Small intestine (tissue), 7 donors: Measurements from ENCODE around the gene CHN2. TPM values are rescaled to one million over a fixed set of nuclear protein-coding genes. Genes with fewer than 3 reads are reported as not detected.
A peak's percentile ranks its signal among the peaks of the same experiment; 100 is the strongest.

Experiments used
- DNase-seq, 2 donors: peaks; one replicate each; pipeline versions ENCODE4 v3.0.0 to v3.0.0-alpha.2; 2013
- FAIRE-seq: peaks from 2 replicates; lab custom pipeline; 2012; peaks lifted over from hg19 to GRCh38; lab: Jason Lieb, UNC
- H3K27ac ChIP-seq, 3 donors: one replicate each; pipeline ENCODE4 v1.5.1; 2013; ENCODE audit warnings: low read length in 2 of 3, mild to moderate bottlenecking in 2 of 3, control low read depth in 1 of 3, inconsistent platforms in 1 of 3, low read depth in 1 of 3, moderate library complexity in 1 of 3
- H3K27me3 ChIP-seq, 3 donors: one replicate each; pipeline ENCODE4 v1.6.1; 2013; ENCODE audit warnings: low read length in 3 of 3, inconsistent platforms in 1 of 3; ENCODE audit not compliant: control insufficient read depth in 3 of 3, insufficient read depth in 3 of 3
- H3K36me3 ChIP-seq, 3 donors: one replicate each; pipeline ENCODE4 v1.6.1; 2013; ENCODE audit warnings: low read length in 3 of 3, inconsistent platforms in 1 of 3, low read depth in 1 of 3, mild to moderate bottlenecking in 1 of 3, moderate library complexity in 1 of 3; ENCODE audit not compliant: control insufficient read depth in 3 of 3, insufficient read depth in 2 of 3
- H3K4me1 ChIP-seq, 3 donors: one replicate each; pipeline ENCODE4 v1.6.1; 2013; ENCODE audit warnings: low read length in 2 of 3, inconsistent platforms in 1 of 3, low read depth in 1 of 3, mild to moderate bottlenecking in 1 of 3, moderate library complexity in 1 of 3; ENCODE audit not compliant: control insufficient read depth in 3 of 3, insufficient read depth in 2 of 3
- H3K4me3 ChIP-seq, 3 donors: one replicate each; pipeline ENCODE4 v1.5.1; 2013; ENCODE audit warnings: low read length in 3 of 3, control low read depth in 1 of 3, inconsistent platforms in 1 of 3, low read depth in 1 of 3, mild to moderate bottlenecking in 1 of 3, moderate library complexity in 1 of 3
- H3K9me3 ChIP-seq, 2 donors: one replicate each; pipeline ENCODE4 v1.6.1; 2013; ENCODE audit warnings: low read depth in 1 of 2, low read length in 1 of 2; ENCODE audit not compliant: control insufficient read depth in 2 of 2, insufficient read depth in 1 of 2
- WGBS, 3 donors: extraction: QIAGEN DNeasy Blood & Tissue Kit; methylation state at CpG; one replicate each; pipeline ENCODE4 v1.1.7; 2013; 5-methylcytosine and 5-hydroxymethylcytosine counted together
- polyA plus RNA-seq, 4 donors: library from polyadenylated mRNA; stranded (reverse) in 3 of 4; unstranded in 1 of 4; fragments of 200-250 nt in 3 of 4; fragments of 120-200 nt in 1 of 4; gene quantifications; one replicate each; pipeline versions ENCODE4 v1.2.1 to v1.2.3, GENCODE V29; 2013
- donor health status: healthy with polysubstance abuse.
- donor health status: control.
- donor health status: control.
- donor health status: Bipolar disorder and iron deficiency.
- donor health status: healthy.

CHN2 gene
- polyA plus RNA-seq, 4 donors: 22.3 to 124 (median 45.2) TPM

GRCh38 chr7:29173458-29173857, 21.1 kb upstream of the CHN2 start:
- Histone ChIP-seq H3K4me1 (no peaks in the 10 kb centered on the region), H3K4me3 (no peak overlapping the region), H3K9me3 (no peaks in the 10 kb centered on the region), H3K36me3 (no peaks in the 10 kb centered on the region), H3K27me3 (peaks cover 0 to 2% (median 0%) of the 10 kb centered on the region in 3 donors), H3K27ac (no peak overlapping the region)
- DNase-seq (no peak), FAIRE-seq (no peak)
- 78 to 95% (median 91%) methylated on average over 3 of the region's 3 CpGs for WGBS, 3 donors

GRCh38 chr7:29177963-29178600, 16.5 kb upstream of the CHN2 start:
- no peaks in the 10 kb centered on the region for H3K4me1 ChIP-seq
- FAIRE-seq: no peak
- no peaks in the 10 kb centered on the region for H3K27me3 ChIP-seq
- H3K36me3 ChIP-seq: no peaks in the 10 kb centered on the region
- WGBS, 3 donors: 55 to 78% (median 69%) methylated on average over 9 of the region's 9 CpGs
- H3K4me3 ChIP-seq: no peak overlapping the region
- H3K27ac ChIP-seq: no peak overlapping the region
- peaks cover 0 to 7% of the 10 kb centered on the region in 2 donors for H3K9me3 ChIP-seq
- no peak for DNase-seq

- no peak overlapping the region for H3K27ac ChIP-seq
- FAIRE-seq (no peak), DNase-seq (no peak)
- WGBS, 3 donors: 71 to 81% (median 79%) methylated on average over 1 of the region's 1 CpG
- no peak overlapping the region for H3K4me3 ChIP-seq
- H3K27me3 ChIP-seq: no peaks in the 10 kb centered on the region
- no peaks in the 10 kb centered on the region for H3K4me1 ChIP-seq
- no peaks in the 10 kb centered on the region for H3K36me3 ChIP-seq
- peaks cover 0 to 7% of the 10 kb centered on the region in 2 donors for H3K9me3 ChIP-seq
Measured at GRCh38 chr7:29179115-29179514, 15.5 kb upstream of the CHN2 start.

GRCh38 chr7:29184599-29184998, 10.0 kb upstream of the CHN2 start:
- no peak overlapping the region for H3K27ac ChIP-seq
- no peak overlapping the region for H3K4me3 ChIP-seq
- 87 to 97% (median 91%) methylated on average over 2 of the region's 2 CpGs for WGBS, 3 donors
- H3K36me3 ChIP-seq: no peaks in the 10 kb centered on the region
- peaks cover 0 to 2% (median 0%) of the 10 kb centered on the region in 3 donors for H3K4me1 ChIP-seq
- H3K9me3 ChIP-seq: peaks cover 0 to 2% of the 10 kb centered on the region in 2 donors
- no peaks in the 10 kb centered on the region for H3K27me3 ChIP-seq
- no peak for FAIRE-seq
- no peak for DNase-seq

DNA sequence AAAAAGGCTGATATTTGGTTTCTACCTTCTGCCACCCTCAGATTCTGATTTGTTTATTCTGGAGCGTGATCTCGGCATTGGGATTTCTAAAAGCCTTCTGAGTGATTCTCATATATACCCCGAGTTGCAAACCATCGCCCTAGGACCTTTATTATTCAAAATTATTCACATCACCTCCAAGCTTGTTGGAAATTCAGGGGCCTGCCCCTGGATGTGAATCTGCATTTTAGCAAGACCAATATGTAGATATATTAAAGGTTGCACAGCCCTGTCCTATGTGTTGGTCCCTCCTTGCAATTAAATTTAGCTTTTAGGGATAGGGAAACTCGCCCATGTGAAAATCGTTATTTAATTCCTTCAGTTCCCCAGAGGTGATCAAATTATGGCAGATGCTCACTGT, 9.0 kb upstream of the CHN2 start:
- Histone ChIP-seq H3K36me3 (no peaks in the 10 kb centered on the region), H3K9me3 (peaks cover 0 to under 1% of the 10 kb centered on the region in 2 donors), H3K4me3 (no peak overlapping the region), H3K4me1 (peaks cover 0 to 10% (median 0%) of the 10 kb centered on the region in 3 donors), H3K27ac (no peak overlapping the region), H3K27me3 (no peaks in the 10 kb centered on the region)
- FAIRE-seq (no peak), DNase-seq (no peak)
- WGBS, 3 donors: 90 to 94% (median 92%) methylated on average over 6 of the region's 6 CpGs

DNA sequence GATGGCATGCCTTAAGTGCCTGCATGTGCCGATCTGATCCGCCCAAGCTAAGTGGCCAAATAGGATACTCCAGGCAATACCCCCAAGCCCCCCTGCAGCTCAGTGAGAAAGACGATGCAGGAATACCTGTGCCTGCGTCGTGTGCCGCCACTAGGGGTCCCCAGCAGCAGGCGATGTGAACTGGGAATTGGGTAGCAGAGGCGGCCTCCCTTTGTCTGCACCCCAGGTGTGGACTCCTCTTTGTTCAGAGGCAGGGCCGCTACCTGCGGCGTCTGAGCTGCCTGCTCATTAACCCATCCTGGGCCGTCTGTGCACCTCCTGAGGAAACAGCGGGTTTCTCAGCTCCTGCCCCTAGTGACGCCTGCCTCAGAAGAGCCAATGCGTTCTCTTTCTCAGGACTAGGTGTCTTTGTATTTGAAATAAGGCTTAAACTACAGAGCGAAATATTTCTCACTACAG, 4.8 kb upstream of the CHN2 start:
- 6 to 11% (median 10%) methylated on average over 16 of the region's 16 CpGs for WGBS, 3 donors
- H3K36me3 ChIP-seq: no peaks in the 10 kb centered on the region
- peaks cover 0 to 14% (median 0%) of the 10 kb centered on the region in 3 donors for H3K4me1 ChIP-seq

DNA sequence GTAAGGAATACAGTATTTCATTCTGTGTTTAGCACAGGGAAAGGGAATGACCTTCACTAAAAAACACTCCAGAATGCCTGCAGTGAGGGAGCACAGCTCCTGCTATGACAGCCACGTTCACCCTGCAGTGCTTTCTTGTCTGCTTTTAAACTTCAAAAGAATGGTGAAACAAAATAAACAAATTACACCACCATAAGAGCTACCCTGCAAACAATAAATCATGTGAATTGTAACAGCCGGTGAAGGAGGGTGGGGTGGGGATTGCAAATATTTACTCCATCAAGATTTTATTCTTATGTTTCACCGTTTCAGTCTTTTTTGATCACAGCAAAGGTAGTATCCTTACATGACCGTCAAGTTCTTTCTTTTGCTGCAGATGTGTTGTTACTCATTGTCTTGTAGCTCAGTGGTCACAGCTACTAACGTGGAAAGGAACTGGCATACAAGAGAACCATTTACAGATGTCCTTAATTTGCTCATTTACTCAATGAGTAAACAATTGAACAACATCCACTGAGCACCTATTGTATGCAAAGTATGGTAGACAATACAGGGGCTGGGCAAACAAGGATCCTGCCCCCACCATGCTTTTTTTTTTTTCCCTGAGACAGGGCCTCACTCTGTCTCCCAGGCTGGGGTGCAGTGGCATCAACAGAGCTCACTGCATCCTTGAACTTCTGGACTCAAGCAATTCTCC, 4.1 kb upstream of the CHN2 start:
- peaks cover 0 to 4% (median 0%) of the 10 kb centered on the region in 3 donors for H3K27me3 ChIP-seq
- peaks cover 0 to 14% (median 0%) of the 10 kb centered on the region in 3 donors for H3K4me1 ChIP-seq
- no peak overlapping the region for H3K4me3 ChIP-seq
- H3K27ac ChIP-seq: peak overlapping the region in 1 of 3 donors; percentile 41
- DNase-seq (peak in 1 of 2 donors; percentile 51), FAIRE-seq (no peak)
- H3K36me3 ChIP-seq: no peaks in the 10 kb centered on the region
- H3K9me3 ChIP-seq: no peaks in the 10 kb centered on the region
- 20 to 53% (median 36%) methylated on average over 5 of the region's 5 CpGs for WGBS, 3 donors

More for the DNA sequence above, 4.8 kb upstream of the CHN2 start:
- H3K4me3 ChIP-seq: peak overlapping the region in 1 of 3 donors; percentile 22
- DNase-seq (peak; percentile 70 to 84), FAIRE-seq (no peak)
- peaks cover 0 to 4% (median 0%) of the 10 kb centered on the region in 3 donors for H3K27me3 ChIP-seq
- no peaks in the 10 kb centered on the region for H3K9me3 ChIP-seq
- peak overlapping the region in 1 of 3 donors; percentile 41 for H3K27ac ChIP-seq

DNA sequence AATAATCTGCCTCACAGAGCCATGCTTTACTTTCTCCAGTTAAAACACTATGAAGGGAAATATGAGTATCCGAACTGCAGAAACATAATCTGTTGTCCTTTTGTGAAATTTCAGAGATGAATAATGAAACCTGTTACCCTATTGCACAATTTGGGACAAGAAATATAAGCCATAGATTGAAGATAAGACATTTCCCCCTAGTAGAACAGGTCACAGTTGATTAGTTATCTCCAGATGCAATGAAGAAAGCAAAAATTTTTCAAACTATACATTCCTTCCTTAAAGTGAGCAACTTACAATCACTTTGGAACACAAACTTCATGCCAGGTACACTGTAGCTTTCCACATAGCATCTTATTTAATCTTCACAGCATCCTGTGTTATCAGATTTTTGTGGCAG, 2.3 kb upstream of the CHN2 start:
- Histone ChIP-seq H3K4me1 (peaks cover 2 to 16% (median 4%) of the 10 kb centered on the region in 3 donors), H3K36me3 (no peaks in the 10 kb centered on the region), H3K27ac (no peak overlapping the region), H3K27me3 (peaks cover 0 to 4% (median 0%) of the 10 kb centered on the region in 3 donors), H3K4me3 (no peak overlapping the region), H3K9me3 (no peaks in the 10 kb centered on the region)
- 84 to 89% (median 87%) methylated on average over 1 of the region's 1 CpG for WGBS, 3 donors
- DNase-seq (no peak), FAIRE-seq (no peak)
